ENCODE results near the gene CPLX3.

The CPLX3 gene

GRCh38 chr15:74804935-74805334 is 21.5 kb upstream of the CPLX3 start:
- DNase-seq = no peak

- DNase-seq = no peak
Observed at GRCh38 chr15:74807282-74807681, 19.1 kb upstream of the CPLX3 start.

DNA sequence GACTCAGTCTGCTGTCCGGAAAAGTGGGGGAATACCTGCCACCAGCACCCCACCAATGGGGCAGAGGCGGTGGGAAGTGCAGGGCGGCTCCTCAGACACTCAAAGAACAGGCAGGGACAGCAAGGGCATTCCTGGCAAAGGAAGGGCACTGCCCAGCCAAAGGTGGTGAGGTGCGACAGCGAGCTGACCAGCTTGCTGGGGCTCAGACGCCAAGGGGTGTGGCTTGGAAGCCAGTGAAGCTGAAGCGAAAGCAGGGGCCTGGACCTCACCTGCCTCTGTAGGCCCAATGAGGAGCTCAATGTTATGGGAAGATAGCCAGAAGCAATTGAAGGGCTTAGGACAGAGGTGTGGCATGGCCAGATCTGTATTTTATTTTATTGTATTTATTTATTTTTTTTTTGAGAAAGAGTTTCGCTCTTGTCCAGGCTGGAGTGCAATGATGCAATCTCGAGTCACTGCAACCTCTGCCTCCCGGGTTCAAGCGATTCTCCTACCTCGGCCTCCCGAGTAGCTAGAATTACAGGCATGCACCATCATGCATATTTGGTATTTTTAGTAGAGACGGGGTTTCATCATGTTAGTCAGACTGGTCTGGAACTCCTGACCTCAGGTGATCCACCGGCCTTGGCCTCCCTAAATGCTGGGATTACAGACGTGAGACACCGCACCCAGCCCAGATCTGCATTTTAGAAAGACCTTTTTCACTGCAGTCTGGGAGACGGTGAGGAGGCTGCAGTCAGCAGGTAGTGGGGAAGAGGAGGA is 18.2 kb upstream of the CPLX3 start:
- DNase-seq = no peak

GRCh38 chr15:74808840-74809229 is 17.6 kb upstream of the CPLX3 start:
- no peak for DNase-seq

DNA sequence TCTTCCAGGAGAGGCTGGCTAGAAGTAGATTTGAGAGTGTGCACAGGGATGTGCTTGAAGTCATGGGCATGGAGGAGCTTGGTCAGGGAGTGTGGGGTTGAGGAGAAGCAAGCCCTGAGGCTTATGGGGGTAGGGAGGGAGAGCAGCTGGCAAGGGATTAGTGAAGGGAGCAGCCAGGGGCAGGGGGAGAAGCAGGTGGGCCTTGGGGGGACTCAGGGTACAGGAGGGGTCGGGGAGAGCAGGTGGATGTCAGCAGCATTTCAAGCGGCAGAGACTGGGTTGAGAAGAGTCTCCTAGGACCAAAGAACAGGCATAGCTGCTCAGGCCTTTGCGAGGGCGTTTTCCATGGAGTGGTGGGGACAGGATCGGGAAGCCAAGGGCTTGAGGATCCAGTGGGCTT is 17.2 kb upstream of the CPLX3 start:
- no peak for DNase-seq

DNA sequence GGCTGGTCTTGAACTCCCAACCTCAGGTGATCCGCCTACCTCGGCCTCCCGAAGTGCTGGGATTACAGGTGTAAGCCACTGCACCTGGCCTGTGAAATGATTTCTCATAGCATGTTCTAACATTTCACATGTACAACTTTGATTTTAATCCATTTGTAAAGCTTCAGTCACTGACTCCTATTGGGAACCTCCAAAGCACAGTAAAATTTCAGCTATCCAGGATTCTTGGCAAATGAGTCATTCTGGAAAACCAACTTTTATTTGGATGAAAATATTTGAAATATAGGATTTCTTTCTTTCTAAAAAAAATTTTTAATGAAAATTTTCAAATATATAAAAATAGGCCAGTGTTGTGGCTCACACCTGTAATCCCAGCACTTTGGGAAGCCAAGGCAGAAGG is 16.5 kb upstream of the CPLX3 start:
- no peak for DNase-seq

- DNase-seq = no peak
Observed at GRCh38 chr15:74812533-74812932, 13.9 kb upstream of the CPLX3 start, which contains the start of gene LMAN1L. Gene LMAN1L (plus strand): TSS chr15:74812835. CDS start chr15:74812855, 20 bp downstream.

DNA sequence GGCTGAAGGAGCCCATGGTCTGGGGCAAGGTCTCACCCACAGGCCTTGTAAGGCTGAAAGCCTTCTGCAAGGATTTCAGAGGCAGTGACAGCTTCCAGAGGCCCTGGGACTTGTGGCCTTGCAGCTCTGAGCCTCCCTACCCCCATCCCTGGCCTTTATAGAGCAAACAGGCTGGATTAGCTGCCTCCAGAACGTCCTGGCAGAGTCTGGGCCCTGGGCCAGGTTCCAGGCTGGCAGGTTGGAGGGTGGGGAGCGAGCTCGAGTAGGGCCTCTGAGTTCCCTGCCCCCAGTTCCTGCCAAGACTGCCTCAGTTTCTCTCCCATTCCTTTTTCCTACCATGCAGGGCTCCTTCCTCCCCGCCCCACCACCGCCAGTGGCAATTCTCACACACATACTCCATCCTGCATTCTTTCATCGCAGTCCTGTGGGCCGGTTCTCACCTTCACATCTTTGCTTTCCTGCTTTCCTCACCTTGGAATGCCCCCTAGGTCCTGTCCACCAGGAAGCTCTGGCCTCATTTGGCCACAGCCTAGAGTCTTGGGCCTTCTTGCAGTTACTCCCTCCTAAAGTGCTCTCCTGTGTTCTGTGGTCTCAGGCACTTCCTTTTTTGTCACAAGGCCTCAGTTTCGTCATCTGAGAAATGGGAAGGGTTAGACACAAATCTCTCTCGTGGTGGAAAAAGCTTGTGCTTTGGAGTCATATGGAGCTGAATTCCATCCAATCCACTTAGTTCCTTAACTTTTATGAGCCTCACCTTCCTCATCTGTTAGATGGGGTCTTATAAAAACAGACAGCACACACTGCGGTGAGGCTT is 11.1 kb upstream of the CPLX3 start:
- no peak for DNase-seq

DNA sequence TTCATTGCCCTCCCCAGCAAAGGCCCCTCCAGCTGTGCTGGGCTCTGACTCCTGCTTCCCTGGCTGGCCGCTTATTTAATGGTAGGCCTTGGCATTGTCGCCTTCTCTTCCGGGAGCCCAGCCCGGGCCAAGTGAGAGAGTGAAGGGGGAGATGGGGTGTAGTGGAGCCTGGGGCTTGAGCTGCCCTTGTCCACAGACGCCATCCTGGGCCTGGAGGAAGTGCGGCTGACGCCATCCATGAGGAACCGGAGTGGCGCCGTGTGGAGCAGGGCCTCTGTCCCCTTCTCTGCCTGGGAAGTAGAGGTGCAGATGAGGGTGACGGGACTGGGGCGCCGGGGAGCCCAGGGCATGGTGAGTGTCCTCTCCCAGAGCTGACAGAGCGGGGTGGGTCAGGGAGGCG is 10.5 kb upstream of the CPLX3 start:
- DNase-seq = no peak

DNA sequence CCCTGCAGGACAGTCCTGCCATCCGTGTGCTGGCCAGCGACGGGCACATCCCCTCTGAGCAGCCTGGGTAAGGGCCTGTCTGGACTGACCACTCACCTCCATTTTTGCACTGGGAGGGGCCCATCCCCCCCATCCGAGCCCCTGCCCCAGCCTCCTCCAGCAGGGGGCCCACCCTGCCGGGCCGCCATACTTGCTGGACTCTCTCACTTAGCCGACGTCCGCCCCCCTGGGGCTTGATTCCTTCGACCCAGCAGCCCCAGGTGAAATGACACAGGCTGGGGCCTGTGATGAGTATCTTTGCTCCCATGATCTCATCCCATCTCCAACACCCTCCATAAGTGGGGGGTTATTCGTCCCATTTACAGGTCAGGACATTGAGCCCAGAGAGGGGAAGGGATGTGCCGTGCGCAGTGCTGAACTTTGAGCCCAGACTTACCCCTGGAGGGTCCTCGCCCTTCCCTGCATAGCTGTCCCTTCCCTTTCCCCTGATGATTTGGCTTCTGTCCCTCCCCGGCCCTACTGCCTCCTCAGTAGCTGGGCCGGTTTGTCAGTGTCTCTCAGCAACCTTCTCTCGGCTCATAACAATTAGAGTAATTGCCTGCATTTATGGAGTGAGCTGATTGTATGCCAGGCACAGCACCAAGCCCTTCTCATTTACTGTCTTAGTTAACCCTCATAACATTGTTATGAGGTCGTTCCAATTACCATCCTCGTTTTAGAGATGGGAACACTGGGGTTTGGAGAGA is 9.6 kb upstream of the CPLX3 start:
- DNase-seq = no peak

- DNase-seq = no peak
Observed at GRCh38 chr15:74817370-74817737, 9.1 kb upstream of the CPLX3 start.

DNA sequence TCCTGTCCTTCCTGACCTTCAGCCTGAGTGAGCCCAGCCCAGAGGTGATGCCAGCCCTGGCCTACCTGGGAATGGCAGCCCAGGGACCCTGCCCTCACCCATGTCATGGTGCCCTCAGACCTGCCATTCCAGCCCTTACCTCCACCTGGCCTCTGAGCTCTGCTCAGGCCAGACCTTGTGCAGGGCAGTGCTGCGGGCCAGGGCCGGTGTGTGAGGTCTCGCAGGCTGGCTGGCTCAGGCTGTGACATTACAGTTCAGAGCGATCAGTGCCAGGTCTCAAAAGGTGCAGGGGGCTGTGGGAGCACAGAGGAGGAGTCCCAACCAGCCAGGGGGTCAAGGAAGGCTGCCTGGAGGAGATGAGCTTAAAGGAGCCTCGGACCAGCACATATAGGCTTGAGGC is 6.4 kb upstream of the CPLX3 start:
- no peak for DNase-seq

DNA sequence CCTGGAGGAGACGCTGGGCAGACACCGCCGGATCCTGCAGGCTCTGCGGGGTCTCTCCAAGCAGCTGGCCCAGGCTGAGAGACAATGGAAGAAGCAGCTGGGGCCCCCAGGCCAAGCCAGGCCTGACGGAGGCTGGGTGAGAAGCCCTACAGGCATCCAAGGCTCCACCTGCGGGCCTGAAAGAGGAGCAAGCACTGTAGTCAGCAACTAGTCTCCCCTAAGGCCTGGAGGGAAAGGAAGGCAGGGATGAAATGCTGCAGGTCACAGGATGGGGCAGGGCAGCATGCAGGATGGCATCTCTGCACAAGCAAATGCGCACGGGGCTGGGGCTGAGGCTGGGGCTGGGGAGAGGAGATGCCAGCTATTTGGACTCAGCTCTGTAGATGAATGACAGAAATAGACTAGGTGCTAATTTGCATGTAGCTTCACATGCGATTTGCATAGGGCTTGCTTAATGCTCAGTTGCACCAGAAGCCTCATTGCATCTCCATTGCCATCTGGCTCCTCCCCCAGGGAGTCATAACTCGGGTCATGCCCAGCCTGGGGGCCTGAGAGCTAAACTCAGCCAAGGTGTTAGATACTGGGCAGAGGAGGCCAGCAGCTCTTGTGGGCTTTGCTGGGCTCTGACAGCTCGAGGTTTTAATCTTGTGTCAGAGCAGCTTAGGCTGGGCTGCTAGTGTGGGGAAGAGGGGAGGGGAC is 5.2 kb upstream of the CPLX3 start:
- no peak for DNase-seq

- DNase-seq = no peak
Observed at GRCh38 chr15:74821790-74822158, 4.7 kb upstream of the CPLX3 start.

- no peak for DNase-seq
Observed at GRCh38 chr15:74822233-74822632, 4.2 kb upstream of the CPLX3 start.

- no peak for DNase-seq
Observed at GRCh38 chr15:74823324-74823723, 3.1 kb upstream of the CPLX3 start.

DNA sequence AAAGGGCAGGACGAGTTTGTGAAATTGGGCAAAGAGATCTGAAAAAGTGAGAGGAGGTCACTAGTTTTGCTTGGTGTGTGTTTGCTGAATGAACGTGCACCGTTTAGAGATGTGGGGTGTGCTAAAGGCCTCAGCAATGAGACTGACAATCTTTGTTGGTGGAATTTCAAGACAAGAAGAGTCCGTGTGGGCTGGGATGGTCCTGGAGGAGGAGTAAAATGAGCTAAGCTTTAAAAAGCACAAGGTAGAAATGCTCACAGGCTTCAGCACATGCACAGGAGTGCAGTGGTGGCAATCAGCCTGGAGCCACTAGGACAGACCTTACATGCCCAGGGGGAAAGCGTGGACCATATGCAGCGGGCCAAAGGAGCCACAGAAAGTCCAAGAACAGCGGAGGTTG is 1.5 kb upstream of the CPLX3 start:
- DNase-seq = no peak

DNA sequence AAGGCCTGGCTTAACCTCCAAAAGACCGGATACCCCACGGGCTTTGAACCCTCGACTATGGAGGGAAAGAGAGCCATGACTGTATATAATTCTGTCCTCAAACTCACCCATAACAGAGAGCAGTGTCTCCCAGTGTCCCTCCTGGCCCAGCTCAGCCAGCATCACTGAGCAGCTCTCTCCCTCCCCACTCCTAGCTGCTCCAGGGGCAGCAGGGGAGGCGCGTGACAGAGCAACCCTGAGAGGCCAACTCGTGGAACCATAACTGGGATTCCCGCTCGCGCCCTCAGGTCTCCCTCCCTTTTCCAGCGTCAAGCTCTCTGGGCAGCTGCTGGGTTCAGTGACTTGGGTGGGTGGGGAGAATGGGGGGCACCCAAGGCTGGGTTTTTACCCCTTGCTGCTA is 561 bp upstream of the CPLX3 start:
- no peak for DNase-seq

DNA sequence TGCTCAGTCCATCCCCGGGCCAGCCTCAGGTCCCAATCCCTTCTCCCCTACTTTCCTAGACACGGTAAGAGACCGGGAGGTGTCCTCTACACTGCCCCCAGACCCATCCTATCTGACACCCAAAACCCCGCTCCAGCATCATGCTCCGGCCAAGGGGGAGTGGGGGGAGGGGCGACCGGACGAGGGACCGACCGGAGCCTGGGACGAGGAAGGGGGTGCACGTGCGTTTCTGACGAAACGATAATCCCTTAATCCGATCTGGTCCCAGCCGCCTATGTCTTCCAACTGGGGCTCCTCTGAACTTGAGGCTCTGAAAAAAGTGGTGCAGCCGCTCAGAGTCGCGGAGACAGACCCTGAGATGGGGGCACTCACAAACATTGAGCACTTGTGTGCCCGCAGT is 494 bp downstream of the CPLX3 start:
- no peak for DNase-seq

DNA sequence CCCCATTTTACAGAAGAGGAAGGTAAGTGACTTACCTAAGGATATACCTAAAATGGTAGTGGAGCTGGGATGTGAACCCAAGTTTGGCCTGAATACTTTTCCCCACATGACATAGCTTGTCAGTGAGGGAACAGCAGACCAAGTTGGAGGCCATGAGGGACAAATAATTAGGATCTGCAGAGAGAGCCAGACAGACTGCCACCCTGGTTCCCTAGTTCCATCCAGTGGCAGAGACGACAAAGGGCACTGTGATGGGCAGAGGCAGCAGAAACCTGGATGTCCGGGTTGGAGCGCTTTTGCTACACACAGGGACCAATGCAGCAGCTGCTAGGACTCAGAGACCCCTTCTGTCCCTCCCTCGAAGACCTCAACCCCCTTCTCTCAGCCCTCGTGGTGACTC is 1.2 kb downstream of the CPLX3 start:
- DNase-seq = no peak

DNA sequence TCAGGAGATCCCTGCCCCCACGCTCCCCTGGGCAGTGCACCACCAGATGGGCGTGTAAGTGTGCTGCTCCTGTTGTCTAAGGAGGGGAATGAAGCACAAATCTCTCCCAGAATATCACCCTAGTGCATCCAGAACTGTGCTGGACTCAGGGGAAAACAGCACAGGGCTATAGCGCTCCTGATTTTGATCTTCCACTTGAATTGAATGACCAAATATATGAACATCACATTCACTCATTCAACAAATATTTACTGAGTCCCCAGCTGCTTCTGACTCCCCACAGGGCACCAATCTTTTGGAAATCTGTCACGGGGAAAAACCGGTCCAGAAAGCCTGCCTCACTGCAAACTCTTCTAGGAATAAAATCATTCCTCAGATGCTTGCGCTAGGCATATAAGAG is 2.4 kb downstream of the CPLX3 start:
- no peak for DNase-seq

DNA sequence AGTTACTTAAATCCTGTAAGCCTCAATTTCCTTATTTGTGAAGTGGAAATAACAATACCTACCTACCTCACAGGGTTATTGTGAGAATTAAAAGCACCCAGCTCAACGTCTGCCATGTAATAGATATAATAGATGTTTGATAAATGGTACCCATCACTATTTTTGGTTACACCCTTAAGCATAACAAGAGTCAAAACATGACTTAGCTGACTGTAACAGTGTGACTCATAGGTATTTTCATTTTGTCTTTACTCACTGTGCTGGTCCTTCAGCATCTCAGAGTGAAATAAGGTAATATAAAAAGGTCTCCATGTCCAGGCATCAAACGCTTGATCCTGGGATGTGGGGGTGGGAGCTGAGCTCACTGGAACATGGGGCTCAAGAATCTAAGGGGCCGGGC is 3.1 kb downstream of the CPLX3 start:
- DNase-seq = no peak

- DNase-seq = no peak
Observed at GRCh38 chr15:74829991-74830390, 3.6 kb downstream of the CPLX3 start.
